T-helper 2 cell (primary cell): ENCODE results near the gene ZFP1.

ENCODE experiments used
- DNase-seq, 5 experiments: peaks; one replicate each; pipeline versions ENCODE4 v3.0.0 to v3.0.0-alpha.2; 2012 to 2022
- total RNA-seq, 2 donors: gene quantifications; one replicate each; lab custom pipeline; 2026; lab: John Stamatoyannopoulos, UW

Gene ZFP1
- 11.4 to 11.8 reads per million in 2 donors for total RNA-seq

DNA sequence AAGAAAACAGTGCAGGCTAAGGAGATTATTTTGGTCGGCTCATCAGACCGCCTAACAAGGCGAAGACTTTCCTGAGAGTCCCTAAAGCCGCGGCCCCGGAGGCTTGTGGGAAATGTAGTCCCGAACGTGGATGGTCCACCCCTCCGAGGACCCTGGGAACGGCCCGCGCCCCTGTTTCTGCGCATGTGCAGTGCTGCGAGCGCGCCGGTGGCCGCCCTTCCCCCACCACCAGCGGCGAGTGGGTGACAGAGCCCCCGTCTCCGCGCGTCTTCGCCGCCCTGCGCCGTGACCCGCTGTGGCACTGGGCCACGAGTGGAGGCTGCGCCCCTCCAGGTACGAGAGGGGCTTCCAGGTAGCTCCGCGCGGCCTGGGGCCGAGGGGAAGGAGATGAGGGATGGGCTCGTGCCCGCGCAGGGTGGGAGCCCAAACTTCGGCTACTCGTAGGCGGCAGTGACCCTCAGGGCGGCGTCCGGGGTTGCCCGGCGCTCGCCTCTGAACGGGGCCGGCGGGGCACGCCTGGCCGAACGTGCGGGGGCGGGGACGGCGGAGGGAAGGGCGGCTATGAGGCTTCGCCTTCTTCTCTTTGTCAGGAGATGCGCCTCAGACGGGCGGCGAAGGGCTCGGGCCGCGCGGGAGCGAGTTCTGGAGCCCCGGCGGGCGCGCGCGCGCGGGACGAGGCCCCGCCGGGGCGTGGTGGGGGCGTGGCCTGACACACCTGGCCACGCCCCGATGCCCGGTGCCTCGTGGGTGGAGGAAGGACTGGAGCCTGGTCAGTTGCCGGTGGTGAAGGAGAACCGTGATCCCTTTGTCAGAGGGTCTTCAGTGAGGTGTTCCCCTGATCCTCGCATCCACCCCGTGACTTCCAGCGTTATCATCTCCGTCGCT is at the start of gene ZFP1:
Gene ZFP1 (plus strand): TSS at position 214 of the 885 bp plus-strand sequence. CDS start 4,428 bp downstream, outside the sequence.
- DNase-seq: peak; percentile 89 to 93 (median 90)

DNA sequence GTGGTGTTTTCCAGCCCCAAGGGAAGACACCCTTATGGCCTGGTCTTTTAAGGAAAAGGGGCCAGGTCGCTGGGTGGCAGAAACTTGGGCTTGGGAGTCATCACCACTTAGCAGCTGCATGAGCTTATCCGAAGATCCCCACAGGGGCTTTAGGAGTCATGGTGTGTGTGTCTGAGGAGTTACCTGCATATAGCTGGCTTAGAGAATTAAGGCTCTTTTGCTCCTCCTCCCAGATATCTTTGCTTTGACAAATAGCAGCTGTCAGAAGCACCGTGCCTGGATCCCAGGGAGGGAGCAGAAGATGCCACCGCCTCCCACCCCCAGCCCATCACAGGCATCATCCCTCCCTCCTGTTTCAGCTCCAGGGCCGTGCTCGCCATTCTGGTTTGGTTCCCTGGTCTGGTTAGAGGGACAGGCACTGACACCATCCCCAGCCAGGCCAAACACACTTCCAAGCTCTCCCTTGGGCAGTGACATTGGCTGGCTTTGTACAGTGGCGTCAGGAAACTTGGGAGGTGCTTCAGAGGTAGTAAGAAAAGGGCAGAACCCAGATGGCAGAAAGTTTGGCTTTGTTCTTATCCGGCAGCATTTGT is 49.2 kb upstream of the ZFP1 start:
- no peak for DNase-seq

DNA sequence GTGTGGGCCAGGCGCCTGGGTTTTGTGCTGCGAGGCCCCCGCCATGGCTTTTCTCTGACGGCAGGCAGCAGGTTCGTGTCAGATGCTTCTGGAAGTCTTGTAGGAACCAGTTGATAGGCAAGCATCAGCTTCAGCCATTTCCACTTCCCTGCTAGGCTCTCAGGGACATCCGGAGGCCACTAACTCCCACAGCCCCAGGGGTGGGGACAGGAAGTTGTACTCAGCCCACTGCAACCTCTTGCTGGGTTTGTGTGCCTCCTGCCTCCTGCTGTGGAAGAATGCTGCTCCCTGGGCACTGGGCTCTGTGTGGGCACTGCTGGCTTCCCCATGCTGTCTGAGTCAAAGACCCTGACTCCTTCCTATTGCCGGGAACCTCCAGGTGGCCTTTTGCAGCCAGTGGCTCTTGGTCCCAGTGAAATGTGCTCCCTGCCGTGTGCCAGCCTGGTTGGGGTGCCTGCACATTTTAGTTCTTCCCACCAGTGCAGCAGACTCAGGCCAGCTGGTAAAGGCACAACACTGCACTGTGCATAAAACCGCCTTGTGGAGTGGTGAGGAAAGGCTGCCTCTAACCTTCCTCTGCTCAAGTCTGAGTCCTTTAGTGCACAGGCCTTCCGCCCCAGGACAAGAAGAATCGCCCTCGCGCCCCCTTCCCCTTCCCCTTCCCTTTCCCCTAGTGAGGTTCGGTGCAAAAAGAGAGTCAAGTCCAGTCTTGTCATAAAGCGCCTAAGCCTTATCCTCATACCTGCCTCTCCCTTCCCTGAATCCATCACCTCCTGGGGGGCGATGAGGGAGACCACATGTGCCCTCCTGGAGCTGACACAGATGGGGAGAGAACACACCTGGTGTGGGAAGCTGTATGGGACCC is 48.4 kb upstream of the ZFP1 start:
- DNase-seq: peak in 2 of 5 experiments; percentile 40 to 80

- DNase-seq: no peak
These were observed 47.7 kb upstream of the ZFP1 start for GRCh38 chr16:75100603-75100990.

- DNase-seq: no peak
These were observed 46.7 kb upstream of the ZFP1 start for GRCh38 chr16:75101635-75102034.

DNA sequence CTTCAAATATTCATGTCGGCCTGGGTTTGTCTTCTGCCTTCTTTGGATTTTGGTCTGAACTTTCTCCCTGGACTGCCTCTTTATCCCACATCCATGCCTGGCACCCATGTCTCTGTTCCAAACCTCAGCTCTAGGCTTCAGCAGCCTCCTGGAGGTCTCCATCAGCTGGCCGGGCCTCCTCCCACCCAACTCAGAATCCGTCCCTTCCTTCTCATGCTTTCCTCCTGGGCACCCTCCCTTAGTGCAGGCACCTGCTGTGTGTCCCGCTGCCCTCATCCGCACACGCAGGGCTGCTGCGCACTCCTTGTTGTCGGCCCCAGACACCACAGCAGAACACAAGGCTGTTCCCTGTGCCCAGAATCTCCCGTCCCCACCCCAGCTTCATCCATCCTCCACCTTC is 45.7 kb upstream of the ZFP1 start:
- DNase-seq: no peak

- no peak for DNase-seq
These were observed 44.3 kb upstream of the ZFP1 start for GRCh38 chr16:75103994-75104393.

DNA sequence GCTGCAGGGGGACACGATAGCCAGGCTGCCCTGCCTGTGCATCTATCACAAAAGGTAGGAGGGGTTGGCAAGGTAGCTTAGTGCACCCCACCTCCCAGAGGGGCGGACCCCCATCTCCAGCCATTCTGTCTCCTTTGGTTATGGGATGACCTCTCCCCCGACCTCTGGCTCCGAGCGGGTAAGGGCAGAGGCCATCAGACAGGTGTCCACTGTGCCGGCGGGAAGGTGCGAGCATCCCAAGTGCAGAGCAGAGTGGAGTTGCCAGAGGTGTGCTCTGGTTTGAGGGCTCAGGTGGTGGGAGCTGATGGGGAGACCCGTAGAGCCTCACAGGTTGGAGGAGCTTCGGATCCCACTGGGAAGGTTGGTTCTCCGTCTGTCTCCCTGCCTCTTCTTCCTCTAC is 43.5 kb upstream of the ZFP1 start:
- no peak for DNase-seq

- DNase-seq: no peak
These were observed 42.8 kb upstream of the ZFP1 start for GRCh38 chr16:75105306-75106061.

DNA sequence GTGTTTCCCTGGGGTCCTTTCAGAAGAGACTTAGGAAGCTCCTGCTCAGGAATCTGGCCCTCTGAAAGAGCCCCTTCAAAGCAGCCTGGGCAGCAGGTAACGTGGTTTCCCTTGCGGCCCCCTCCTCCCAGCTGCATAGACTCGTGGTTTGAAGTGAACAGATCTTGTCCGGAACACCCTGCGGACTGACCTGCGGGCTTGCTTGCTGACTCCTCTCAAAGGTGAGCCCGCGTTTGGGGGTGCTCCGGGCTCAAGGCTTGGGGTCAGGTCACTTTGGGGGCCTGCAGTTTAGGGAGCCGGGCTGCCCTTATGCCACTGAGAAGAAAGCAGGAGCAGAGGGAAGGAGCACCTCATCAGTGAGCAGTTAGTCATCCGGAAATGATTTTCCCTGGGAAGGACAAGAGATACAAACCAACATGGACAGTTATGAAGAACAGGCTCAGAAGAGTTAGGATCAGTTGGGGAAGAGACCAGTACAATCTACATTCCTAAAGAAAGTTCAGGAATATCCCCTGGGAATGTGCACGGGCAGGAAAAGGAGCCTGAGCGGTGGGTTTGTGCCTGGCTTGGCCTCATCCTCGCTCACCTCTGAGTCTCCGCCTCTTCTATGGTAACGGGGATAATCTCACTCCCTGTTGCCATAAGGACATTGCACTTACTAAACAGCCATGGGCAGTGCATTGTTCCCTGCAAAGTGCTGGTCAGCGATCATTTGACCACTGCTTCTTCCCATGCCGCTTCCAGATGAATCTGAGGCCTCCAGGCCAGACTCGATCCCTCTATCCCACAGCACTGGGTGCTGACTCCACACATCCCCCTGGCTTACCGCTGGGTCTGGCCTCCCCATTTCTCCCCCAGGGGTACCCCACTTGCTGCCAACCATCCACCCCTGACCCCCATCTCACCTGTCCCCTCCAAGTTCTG is 41.7 kb upstream of the ZFP1 start:
- no peak for DNase-seq

GRCh38 chr16:75107505-75107904 is 40.8 kb upstream of the ZFP1 start:
- DNase-seq: no peak

DNA sequence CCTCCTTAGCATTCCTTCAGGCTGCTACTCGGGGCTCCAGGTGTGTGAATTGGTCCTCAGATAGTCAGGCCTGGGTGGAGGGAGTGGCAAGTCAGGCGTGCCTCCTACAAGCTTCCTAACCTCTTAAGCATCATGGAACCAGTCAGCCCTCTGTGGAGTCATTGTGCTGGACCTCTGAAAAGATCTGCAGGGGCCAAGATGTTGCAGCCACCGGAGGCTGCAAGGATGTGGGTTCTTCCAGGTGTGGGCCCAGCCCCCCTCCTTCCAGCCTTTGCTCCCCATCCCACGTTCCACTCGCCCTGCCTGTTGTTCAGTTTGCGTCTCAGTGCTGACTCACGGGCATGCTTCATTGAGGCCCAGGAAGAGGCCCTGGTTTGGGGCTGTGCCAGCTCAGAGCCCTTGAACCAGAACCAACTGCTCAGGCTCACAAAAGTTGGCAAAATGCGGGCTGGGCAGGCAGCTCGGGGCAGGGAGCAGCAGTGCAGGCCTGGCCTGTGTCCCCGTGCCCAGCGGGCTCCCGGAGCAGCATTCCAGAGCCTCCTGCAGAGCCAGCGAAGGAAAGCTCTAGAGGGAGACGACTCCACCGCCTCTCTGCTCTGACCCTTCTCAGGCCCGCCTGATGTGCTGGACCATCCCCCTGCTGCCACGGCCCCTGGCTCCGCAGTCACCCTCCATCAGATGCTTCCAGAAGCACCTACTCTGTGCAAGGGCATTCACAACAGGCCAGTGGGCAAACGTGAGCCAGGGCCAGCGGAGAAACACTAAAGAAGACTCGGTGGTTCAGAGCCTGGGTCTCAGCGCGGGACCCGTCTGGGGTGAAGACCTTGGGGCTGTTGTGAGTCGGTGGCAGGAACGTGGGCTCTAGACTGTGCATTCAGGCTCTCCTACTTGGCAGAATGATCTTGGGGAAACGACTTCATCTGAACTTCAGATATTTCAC is 39.3 kb upstream of the ZFP1 start:
- peak in 4 of 5 experiments; percentile 37 to 84 (median 60) for DNase-seq

- DNase-seq: peak in 1 of 5 experiments; percentile 61
These were observed 38.5 kb upstream of the ZFP1 start for GRCh38 chr16:75109732-75110243.

GRCh38 chr16:75110637-75111513 is 37.4 kb upstream of the ZFP1 start:
- peak; percentile 56 to 84 (median 69) for DNase-seq

GRCh38 chr16:75111514-75111940 is 36.8 kb upstream of the ZFP1 start:
- DNase-seq: no peak

GRCh38 chr16:75111961-75112733 is 36.2 kb upstream of the ZFP1 start:
- no peak for DNase-seq

DNA sequence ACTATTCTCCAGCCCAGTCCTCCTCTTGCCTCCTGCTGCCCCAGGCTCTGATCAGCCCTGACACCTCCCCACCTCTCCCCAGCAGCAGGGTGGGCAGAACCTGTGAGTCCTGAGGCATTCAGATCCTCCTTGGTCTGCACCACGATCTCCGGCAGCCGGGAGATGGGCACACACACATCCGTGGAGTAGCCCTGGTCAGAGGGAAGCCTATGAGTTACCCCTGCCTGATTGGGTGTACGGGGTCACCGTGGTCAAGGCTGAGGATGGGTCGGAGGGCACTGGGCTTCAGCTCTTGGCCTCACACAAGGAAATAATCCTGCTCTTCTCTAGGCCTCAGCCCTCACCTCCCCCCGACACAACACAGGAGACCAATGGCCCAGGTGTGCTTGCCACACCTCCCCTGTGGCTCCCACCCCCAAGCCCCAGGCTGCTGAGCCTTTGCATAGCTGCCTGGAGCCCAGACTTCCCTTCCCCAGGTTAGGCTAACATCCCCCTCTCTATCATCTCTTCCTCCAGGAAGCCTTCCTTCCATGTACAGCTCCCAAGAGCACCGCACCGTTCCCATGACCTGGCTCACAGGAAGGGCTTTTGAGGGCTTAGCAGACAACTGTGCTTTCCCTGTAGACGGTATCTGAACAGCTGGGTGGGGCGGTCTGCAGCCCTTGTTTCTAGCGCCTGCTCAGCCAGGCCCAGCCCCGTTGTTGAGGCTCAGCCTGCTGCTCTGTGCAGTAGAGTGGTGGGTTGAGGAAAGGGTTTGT is 35.4 kb upstream of the ZFP1 start:
- DNase-seq: no peak
